HCT116 (cell line): ENCODE data around the gene CLEC4G.

Source experiments
- EZH2 ChIP-seq: fragments of 200-600 bp; sonication (generic); IDR thresholded peaks from 2 replicates; pipeline ENCODE4 v1.6.1; 2017; ENCODE audit warnings: antibody characterized with exemption, mixed run types
- EZH2phosphoT487 ChIP-seq: fragments of 200-600 bp; IDR thresholded peaks from 2 replicates; pipeline ENCODE4 v1.6.1; 2018; ENCODE audit warnings: antibody characterized with exemption, borderline replicate concordance
- MAX ChIP-seq: IDR thresholded peaks from 2 replicates; pipeline ENCODE4 v1.6.1; 2012

GRCh38 chr19:7751157-7751783 lies 19.4 kb upstream of the CLEC4G start:
- TF ChIP-seq EZH2 = no peak
- TF ChIP-seq EZH2phosphoT487 = no peak
- TF ChIP-seq MAX = no peak
